GM12878 (cell line): Measurements from ENCODE around the gene FMNL3. TPM values are rescaled to one million over a fixed set of nuclear protein-coding genes. Genes with fewer than 3 reads are reported as not detected.

ENCODE experiments used
- CBX5 ChIP-seq: sonication (generic); IDR thresholded peaks from 2 replicates; pipeline ENCODE4 v1.6.1; 2016; ENCODE audit warnings: low read depth, moderate library complexity, mild to moderate bottlenecking, inconsistent platforms
- CREB1 ChIP-seq: IDR thresholded peaks from 2 replicates; pipeline ENCODE4 v1.6.1; 2012; ENCODE audit warnings: low read depth, mild to moderate bottlenecking, inconsistent platforms
- ETV6 ChIP-seq, 2 experiments: fragments of 450-650 bp in 1 of 2; IDR thresholded peaks in 1 of 2; conservative IDR thresholded peaks in 1 of 2; 2 replicates each; pipeline ENCODE4 v1.6.1; 2014; ENCODE audit warnings: antibody characterized with exemption in 1 of 2, borderline replicate concordance in 1 of 2, low read depth in 1 of 2, mild to moderate bottlenecking in 1 of 2, moderate library complexity in 1 of 2
- GATAD2B ChIP-seq: fragments of 450-650 bp; conservative IDR thresholded peaks from 2 replicates; pipeline ENCODE4 v1.6.1; 2017; ENCODE audit warnings: low read depth, mild to moderate bottlenecking, moderate library complexity
- IRF3 ChIP-seq: fragments of 450-650 bp; IDR thresholded peaks from 2 replicates; pipeline ENCODE4 v1.6.1; 2014; ENCODE audit warnings: mild to moderate bottlenecking
- LARP7 ChIP-seq: fragments of 450-650 bp; IDR thresholded peaks from 2 replicates; pipeline ENCODE4 v1.6.1; 2017; ENCODE audit warnings: mild to moderate bottlenecking
- MTA2 ChIP-seq: fragments of 450-650 bp; IDR thresholded peaks from 2 replicates; pipeline ENCODE4 v1.6.1; 2016; ENCODE audit warnings: low read depth, mild to moderate bottlenecking, moderate library complexity
- NBN ChIP-seq: fragments of 450-650 bp; IDR thresholded peaks from 2 replicates; pipeline ENCODE4 v1.6.1; 2016
- PKNOX1 ChIP-seq: fragments of 450-650 bp; IDR thresholded peaks from 2 replicates; pipeline ENCODE4 v1.6.1; 2016; ENCODE audit warnings: mild to moderate bottlenecking
- POU2F2 ChIP-seq: IDR thresholded peaks from 3 replicates; pipeline ENCODE4 v1.6.1; 2011; ENCODE audit warnings: low read depth, mild to moderate bottlenecking, low read length, borderline replicate concordance
- RELB ChIP-seq: fragments of 450-650 bp; IDR thresholded peaks from 2 replicates; pipeline ENCODE4 v1.6.1; 2017; ENCODE audit warnings: low read depth, mild to moderate bottlenecking, moderate library complexity
- SREBF2 ChIP-seq: IDR thresholded peaks from 2 replicates; pipeline ENCODE4 v1.6.1; 2012; ENCODE audit warnings: mild to moderate bottlenecking, low read length
- TBL1XR1 ChIP-seq: IDR thresholded peaks from 2 replicates; pipeline ENCODE4 v1.6.1; 2012; ENCODE audit warnings: low read depth, low read length, improper control_type of control experiment
- TCF7 ChIP-seq: IDR thresholded peaks from 2 replicates; pipeline ENCODE4 v1.6.1; 2014; ENCODE audit warnings: antibody characterized with exemption, borderline replicate concordance
- ZBTB40 ChIP-seq: fragments of 450-650 bp; IDR thresholded peaks from 2 replicates; pipeline ENCODE4 v1.6.1; 2016; ENCODE audit warnings: mild to moderate bottlenecking, moderate library complexity, borderline replicate concordance
- polyA plus RNA-seq, 11 experiments: library from polyadenylated mRNA; depleted of rRNA in 4 of 11; unstranded in 6 of 11; stranded (reverse) in 5 of 11; fragments of >200 nt; fragmentation: Nextera tagmentation in 4 of 11; fragmentation: Illumina TruSeq in 1 of 11; extraction: Ambion mirVana in 4 of 11; extraction: Trizol in 1 of 11; gene quantifications; 1 replicate in 1 of 11; 2 replicates in 10 of 11; pipeline versions ENCODE4 v1.2.1 to v1.2.3, GENCODE V29; 2011 to 2016; ENCODE audit warnings: inconsistent platforms in 2 of 11, missing spikeins in 2 of 11, low read depth in 1 of 11
- total RNA-seq, 4 experiments: library from RNA; depleted of rRNA in 3 of 4; stranded (reverse); fragments of >200 nt in 3 of 4; fragmentation: Illumina TruSeq in 1 of 4; extraction: Trizol in 1 of 4; gene quantifications; 2 replicates each; pipeline versions ENCODE4 v1.2.1 to v1.2.3, GENCODE V29; 2013 to 2021
- TF ChIP-seq, protein P1 (sequence below): IDR thresholded peaks from 2 replicates; pipeline ENCODE4 v1.6.1; 2011; ENCODE audit warnings: borderline replicate concordance, low read depth, mild to moderate bottlenecking, moderate library complexity, low read length; ENCODE audit not compliant: insufficient read depth, poor library complexity, severe bottlenecking
- TF ChIP-seq, protein P2 (sequence below): fragments of 450-650 bp; IDR thresholded peaks from 2 replicates; pipeline ENCODE4 v1.6.1; 2018; ENCODE audit warnings: borderline replicate concordance, mild to moderate bottlenecking; ENCODE audit not compliant: partially characterized antibody

Gene FMNL3
- total and polyA plus RNA-seq, 10 of the 15 experiments (the other 5 are each of a cell fraction or from before 2014, with no cell fraction given): 3.0 to 64.9 (median 30.9) TPM

DNA sequence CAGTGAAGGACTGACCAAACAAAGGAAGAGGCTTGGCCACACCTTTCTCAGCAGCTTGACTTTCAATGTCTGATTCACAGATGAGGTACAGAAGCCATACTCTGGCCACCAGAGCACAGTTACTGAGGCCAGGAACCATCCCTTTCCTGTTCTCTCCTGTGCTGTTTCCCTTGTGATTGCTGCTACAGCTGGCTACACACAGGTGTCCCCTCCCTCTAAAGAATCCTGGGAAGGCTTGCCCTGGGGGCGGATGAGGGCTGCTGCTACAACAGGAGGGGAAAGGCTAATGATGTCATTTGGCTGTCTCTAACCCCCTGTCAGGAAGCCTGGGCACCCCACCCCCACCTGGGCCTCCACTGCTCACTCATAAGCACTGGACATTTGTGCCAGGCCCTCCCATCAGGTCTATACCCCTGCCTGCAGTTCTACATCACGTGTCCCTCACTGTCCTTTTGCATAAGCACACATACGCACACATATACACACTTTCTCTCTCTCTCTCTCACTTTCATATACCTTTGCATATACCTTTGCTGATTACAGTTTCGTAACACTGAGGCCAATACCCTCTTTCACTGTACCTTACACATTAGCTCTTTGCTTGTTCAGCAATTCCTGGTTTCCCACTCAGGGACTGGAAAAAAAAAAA lies 42.5 kb downstream of the FMNL3 start (continued):
- TF ChIP-seq IRF3 (no peak), LARP7 (no peak), POU2F2 (peak; percentile 96), ETV6 (conservative IDR thresholded peaks at IDR 0.05 in 1 of 2, IDR thresholded peaks at IDR 0.05 in 1 of 2; ENCODE audit: borderline replicate concordance in 1 of 2, low read depth in 1 of 2) (peak in 1 of 2 experiments; percentile 38; a peak in 1 of 4 replicates), MTA2 (no peak), TCF7 (no peak), SREBF2 (no peak), RELB (no peak), GATAD2B (no peak), CREB1 (0 out of 2 replicates have a peak, but pooled peaks have one; percentile 53), ZBTB40 (no peak), PKNOX1 (peak; percentile 36; the same call in 1 of the 2 replicates), TBL1XR1 (no peak), NBN (no peak), CBX5 (no peak)
- TF ChIP-seq, protein P1, sequence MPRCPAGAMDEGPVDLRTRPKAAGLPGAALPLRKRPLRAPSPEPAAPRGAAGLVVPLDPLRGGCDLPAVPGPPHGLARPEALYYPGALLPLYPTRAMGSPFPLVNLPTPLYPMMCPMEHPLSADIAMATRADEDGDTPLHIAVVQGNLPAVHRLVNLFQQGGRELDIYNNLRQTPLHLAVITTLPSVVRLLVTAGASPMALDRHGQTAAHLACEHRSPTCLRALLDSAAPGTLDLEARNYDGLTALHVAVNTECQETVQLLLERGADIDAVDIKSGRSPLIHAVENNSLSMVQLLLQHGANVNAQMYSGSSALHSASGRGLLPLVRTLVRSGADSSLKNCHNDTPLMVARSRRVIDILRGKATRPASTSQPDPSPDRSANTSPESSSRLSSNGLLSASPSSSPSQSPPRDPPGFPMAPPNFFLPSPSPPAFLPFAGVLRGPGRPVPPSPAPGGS: no peak
- TF ChIP-seq, protein P2, sequence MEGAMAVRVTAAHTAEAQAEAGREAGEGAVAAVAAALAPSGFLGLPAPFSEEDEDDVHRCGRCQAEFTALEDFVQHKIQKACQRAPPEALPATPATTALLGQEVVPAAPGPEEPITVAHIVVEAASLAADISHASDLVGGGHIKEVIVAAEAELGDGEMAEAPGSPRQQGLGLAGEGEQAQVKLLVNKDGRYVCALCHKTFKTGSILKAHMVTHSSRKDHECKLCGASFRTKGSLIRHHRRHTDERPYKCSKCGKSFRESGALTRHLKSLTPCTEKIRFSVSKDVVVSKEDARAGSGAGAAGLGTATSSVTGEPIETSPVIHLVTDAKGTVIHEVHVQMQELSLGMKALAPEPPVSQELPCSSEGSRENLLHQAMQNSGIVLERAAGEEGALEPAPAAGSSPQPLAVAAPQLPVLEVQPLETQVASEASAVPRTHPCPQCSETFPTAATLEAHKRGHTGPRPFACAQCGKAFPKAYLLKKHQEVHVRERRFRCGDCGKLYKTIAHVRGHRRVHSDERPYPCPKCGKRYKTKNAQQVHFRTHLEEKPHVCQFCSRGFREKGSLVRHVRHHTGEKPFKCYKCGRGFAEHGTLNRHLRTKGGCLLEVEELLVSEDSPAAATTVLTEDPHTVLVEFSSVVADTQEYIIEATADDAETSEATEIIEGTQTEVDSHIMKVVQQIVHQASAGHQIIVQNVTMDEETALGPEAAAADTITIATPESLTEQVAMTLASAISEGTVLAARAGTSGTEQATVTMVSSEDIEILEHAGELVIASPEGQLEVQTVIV: no peak
